GM18505 (cell line): ENCODE data around the gene PDCD7.

Experiments used
- ATAC-seq: cut with Tn5 transposase; IDR thresholded peaks from one replicate; pipeline ENCODE4 v1.9.1; 2021; ENCODE audit not compliant: unreplicated experiment
- POLR2A ChIP-seq: IDR thresholded peaks from 4 replicates; pipeline ENCODE4 v1.6.1; 2011; ENCODE audit warnings: borderline replicate concordance; ENCODE audit not compliant: insufficient read depth, insufficient read length; ENCODE audit errors: extremely low read depth

Gene PDCD7

GRCh38 chr15:65068403-65068788, 65.2 kb downstream of the PDCD7 start:
- no peak for ATAC-seq
- TF ChIP-seq POLR2A = no peak

DNA sequence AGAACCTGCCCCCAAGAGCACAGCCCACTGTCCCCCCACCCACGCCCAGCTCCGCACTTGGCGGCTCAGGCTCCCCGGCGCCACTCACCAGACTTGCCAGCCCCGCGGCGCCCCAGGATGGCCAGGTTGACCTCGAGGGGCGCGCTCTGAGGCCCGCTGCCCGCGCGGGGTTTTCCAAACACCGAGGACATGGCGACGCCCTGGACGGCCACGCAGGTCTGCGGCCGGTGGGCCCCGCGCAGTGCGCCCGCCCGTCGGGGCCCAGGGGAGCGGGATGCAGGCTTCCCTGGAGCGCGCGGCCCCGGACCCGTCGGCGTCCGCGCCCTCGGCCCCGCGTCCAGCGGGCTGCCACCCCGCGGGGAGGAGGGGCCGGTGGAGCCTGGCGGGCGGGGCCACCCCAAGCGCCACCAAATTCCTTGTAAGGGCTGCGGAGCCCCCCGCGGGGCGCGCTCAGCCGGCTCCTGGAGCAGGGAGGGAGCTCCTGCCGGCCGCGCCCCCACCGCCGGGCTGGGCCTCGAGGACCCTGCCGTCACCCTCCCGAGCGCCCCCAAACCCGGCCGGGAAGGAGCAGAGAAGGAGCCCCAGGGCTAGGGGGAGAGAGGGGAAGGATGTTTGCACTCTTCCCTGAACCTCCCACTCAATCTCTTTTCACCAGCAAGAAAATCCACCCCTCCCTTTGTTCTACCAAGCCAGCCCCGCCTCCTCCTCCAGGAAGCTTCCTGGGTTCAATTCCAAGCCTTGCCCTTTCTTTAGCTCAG, 65.8 kb downstream of the PDCD7 start, which contains the start of gene RASL12:
Gene RASL12 (minus strand): TSS at position 347 of the 758 bp plus-strand sequence. CDS start 156 bp downstream, at position 191.
- ATAC-seq = no peak
- no peak for TF ChIP-seq POLR2A
